HG03342 (cell line): ENCODE measurements around the gene STH.

Source experiments
- ATAC-seq: cut with Tn5 transposase; IDR thresholded peaks from one replicate; pipeline ENCODE4 v1.9.1; 2021; ENCODE audit warnings: mild to moderate bottlenecking, moderate library complexity; ENCODE audit not compliant: unreplicated experiment

STH gene

DNA sequence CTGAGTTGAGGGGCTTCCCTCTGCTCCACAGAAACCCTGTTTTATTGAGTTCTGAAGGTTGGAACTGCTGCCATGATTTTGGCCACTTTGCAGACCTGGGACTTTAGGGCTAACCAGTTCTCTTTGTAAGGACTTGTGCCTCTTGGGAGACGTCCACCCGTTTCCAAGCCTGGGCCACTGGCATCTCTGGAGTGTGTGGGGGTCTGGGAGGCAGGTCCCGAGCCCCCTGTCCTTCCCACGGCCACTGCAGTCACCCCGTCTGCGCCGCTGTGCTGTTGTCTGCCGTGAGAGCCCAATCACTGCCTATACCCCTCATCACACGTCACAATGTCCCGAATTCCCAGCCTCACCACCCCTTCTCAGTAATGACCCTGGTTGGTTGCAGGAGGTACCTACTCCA, 26.0 kb downstream of the STH start:
- no peak for ATAC-seq

DNA sequence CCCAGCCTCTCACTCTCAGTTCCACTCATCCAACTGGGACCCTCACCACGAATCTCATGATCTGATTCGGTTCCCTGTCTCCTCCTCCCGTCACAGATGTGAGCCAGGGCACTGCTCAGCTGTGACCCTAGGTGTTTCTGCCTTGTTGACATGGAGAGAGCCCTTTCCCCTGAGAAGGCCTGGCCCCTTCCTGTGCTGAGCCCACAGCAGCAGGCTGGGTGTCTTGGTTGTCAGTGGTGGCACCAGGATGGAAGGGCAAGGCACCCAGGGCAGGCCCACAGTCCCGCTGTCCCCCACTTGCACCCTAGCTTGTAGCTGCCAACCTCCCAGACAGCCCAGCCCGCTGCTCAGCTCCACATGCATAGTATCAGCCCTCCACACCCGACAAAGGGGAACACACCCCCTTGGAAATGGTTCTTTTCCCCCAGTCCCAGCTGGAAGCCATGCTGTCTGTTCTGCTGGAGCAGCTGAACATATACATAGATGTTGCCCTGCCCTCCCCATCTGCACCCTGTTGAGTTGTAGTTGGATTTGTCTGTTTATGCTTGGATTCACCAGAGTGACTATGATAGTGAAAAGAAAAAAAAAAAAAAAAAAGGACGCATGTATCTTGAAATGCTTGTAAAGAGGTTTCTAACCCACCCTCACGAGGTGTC, 26.6 kb downstream of the STH start:
- no peak for ATAC-seq

- ATAC-seq, result no peak
Measured at GRCh38 chr17:46026166-46027047, 27.4 kb downstream of the STH start.

- ATAC-seq, result no peak
Measured at GRCh38 chr17:46027048-46027975, 28.3 kb downstream of the STH start.

DNA sequence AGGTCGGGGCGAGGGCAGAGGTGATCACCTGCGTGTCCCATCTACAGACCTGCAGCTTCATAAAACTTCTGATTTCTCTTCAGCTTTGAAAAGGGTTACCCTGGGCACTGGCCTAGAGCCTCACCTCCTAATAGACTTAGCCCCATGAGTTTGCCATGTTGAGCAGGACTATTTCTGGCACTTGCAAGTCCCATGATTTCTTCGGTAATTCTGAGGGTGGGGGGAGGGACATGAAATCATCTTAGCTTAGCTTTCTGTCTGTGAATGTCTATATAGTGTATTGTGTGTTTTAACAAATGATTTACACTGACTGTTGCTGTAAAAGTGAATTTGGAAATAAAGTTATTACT, 28.9 kb downstream of the STH start:
- no peak for ATAC-seq

GRCh38 chr17:46028374-46028773, 29.3 kb downstream of the STH start:
- no peak for ATAC-seq

DNA sequence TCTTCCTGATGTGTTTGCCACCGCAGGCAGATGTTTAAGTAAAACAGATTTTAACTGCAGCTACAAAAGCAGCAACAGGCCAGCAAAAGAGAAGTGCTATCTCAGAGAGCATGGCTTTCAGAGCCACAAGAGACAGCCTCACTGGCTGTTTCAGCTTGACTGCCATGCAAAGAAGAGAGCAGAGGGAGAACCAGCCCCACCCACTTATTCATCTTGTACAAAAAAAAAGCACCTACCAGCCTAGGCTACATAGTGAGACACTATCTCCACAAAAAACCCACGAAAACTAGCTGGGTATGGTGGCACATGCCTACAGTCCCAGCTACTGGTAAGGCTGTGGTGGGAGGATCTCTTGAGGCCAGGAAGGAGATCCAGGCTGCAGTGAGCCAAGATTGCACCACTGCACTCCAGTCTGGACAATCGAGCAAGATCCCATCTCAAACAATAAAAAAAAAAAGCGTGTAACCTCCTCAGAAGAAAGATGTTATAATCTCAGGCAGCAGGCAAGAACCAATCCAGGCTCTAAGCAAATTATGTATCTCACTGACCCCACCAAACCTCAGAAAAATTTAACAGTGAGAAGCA, 30.0 kb downstream of the STH start:
- ATAC-seq, result no peak

DNA sequence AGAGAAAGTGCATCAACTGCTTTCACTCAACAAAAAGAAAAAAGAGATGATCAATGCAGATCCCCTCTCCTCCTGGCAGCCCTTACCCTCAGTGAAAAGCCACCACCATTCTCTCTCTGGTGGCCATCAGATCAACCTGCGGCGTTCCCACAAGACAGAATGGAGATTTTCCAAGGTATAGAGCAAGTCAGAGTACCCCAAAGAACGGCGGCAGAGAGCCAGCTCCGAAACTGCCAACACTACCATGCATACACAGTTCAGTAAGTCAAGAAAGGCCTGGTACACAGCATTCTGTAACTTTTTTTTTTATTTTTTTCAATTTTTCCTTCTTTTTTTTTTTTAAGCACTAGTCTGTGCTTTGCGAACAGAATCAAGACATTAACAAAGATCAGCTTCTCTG, 30.6 kb downstream of the STH start:
- ATAC-seq, result no peak

DNA sequence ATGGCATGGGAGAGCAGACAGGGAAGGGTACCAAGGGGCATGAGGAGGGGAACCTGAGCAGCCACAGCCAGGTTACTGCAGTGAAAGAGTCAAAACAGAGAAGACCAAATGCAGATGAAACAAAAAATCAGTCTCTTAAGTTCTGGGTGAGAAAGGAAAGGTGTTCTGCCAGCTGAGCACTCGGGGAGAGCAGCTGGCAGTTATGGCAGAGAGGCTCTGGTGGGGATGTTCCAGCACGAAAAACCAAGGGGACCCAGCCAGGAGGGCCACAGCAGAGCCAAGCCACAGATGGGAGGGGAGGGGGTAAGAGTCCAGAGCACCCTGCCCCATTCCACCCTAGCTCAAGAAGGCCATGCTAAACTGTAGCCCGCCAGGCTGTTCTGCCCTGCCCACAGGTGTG, 31.7 kb downstream of the STH start:
- no peak for ATAC-seq

DNA sequence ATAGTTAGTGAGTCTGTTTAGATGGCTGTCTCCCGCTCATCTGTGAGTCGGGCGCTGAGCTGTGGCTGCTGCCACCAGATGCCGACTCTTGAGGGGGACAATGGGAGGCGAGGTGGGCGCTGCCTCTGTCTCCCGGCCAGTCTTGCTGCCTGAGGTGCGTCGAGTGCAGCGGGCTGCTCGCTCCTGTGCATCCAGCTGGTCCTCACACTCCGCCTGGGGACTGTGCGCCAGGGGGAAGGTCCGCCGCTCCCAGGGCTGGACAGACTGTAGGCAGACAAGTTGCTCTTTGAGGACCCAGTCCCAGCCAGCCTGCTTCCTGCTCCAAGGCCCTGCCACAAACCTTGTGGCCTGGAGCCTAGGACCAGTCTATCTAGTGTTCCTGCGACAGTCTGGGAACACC, 32.4 kb downstream of the STH start:
- no peak for ATAC-seq

- no peak for ATAC-seq
Measured at GRCh38 chr17:46031920-46032319, 32.9 kb downstream of the STH start.

DNA sequence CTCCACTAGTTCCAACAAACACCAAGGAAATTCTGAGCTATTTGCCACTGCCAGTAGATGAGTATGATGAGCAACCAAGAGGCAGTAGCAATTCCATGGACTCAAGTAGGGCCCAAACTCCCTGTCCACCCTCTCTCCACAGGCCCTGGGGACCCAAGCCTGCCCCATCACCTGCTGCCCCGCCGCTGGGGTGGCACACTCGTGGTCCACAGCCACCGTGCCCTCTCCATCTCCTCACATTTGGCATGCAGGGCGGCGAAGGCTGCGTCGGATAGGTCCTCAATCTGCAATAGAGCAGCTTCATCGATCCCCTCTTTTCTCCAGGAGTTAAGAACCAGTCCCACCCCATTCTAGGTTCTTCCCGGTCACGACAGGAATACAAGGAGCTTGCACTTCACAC, 33.9 kb downstream of the STH start:
- no peak for ATAC-seq

- ATAC-seq, result no peak
Measured at GRCh38 chr17:46033392-46033791, 34.3 kb downstream of the STH start.

- ATAC-seq, result peak; percentile 51
Measured at GRCh38 chr17:46035112-46035818, 36.2 kb downstream of the STH start.

- no peak for ATAC-seq
Measured at GRCh38 chr17:46036491-46036890, 37.4 kb downstream of the STH start.

GRCh38 chr17:46037722-46038255, 38.7 kb downstream of the STH start:
- no peak for ATAC-seq

DNA sequence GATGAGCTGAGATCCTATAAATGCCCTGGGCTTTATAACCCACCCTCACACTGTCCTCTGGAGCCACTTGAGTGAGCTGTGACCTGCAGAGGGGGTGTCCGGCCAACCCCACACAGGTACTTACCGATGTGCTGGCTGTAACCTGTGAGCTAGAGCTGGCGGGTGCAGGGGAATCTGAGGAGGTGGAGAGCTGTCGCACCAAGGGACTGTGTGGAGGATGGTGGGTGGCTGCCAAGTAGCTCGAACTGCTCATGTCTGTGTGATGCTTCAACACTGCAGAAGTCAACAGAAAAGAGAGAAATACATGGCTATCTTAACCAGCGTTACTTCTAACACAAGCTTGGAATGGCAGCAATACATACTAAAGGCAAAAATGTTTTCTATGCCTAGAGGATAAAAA, 39.4 kb downstream of the STH start:
- no peak for ATAC-seq

GRCh38 chr17:46038937-46039336, 39.9 kb downstream of the STH start:
- ATAC-seq, result no peak

GRCh38 chr17:46039592-46040186, 40.6 kb downstream of the STH start:
- no peak for ATAC-seq

GRCh38 chr17:46042246-46042645, 43.2 kb downstream of the STH start:
- no peak for ATAC-seq
